GM18868 (cell line): ENCODE results near the gene RASGEF1B.

Experiments used
- ATAC-seq: cut with Tn5 transposase; IDR thresholded peaks from one replicate; pipeline ENCODE4 v1.9.1; 2021; ENCODE audit warnings: mild to moderate bottlenecking, moderate library complexity; ENCODE audit not compliant: unreplicated experiment

The RASGEF1B gene

DNA sequence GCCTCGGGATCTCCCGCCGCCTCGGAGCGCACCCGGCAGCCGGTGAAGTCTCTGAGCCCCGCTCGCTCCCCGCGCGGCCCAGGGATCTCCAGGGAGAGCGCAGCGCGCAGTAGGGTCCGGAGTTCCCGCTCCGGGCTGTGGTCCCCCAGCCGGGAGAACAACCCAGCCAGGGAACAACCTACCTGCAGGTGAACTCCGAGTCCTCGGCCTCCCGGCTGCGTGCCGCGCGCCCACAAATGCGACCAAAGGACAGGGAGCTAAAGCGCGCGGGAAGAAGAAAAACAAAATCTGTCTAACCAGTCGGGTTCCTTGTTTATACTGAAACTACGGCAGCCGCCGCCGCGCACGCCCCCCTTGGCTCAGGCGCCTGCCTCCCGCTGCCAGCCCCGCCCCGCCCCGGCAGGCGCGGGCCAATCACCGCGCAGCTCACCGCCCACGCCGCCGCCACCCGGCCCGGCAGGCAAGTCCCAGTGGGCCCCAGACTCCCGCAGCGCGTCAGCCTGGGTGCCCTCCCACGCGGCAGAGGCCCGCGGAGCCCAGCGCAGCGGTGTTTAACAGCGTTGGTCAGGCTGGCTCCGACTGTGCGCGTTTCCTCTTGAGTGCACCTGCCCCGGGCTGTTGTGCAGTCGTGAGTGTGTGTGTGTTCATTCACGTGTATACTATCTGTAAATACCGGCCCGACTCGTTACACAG lies at the start of gene RASGEF1B:
Gene RASGEF1B (minus strand): TSS at position 320 of the 693 bp plus-strand sequence. CDS start 12,399 bp downstream, outside the sequence.
- peak; percentile 95 for ATAC-seq

DNA sequence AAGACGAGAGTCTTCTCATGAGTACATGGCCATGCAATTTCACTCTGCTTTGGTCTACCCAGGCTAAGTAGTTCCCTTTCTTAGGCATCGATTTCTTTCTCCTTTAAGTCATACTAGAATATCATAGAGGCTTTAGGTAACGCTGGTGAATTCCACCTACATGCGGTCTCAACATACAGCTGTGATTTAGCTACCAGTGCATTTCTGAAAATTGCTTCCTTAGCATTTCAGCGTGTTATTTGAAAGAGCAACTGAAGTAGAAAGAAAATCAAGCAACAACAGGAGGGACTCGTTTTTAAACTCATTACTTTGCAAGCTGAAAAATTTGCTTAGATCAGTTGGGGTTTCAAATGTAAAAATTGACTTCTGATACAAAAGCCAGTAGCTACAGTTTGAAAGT lies 48.1 kb upstream of the RASGEF1B start:
- no peak for ATAC-seq

DNA sequence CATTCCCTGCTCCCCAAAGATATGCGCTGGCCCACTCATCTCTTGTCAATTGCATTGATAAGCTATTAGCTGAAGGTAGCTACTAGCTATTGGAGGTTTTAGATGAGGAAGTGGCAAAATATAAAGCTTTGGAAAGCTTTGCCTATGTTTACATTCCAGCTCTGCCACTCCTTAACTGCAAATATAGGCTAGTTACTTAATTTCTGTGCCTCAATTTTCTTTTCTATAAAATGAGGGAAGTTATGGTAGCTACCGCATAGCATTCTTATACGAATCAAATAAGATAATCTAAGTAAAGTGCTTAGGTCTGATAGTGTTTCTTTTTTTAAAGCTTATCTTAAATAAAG lies 47.7 kb upstream of the RASGEF1B start:
- no peak for ATAC-seq

DNA sequence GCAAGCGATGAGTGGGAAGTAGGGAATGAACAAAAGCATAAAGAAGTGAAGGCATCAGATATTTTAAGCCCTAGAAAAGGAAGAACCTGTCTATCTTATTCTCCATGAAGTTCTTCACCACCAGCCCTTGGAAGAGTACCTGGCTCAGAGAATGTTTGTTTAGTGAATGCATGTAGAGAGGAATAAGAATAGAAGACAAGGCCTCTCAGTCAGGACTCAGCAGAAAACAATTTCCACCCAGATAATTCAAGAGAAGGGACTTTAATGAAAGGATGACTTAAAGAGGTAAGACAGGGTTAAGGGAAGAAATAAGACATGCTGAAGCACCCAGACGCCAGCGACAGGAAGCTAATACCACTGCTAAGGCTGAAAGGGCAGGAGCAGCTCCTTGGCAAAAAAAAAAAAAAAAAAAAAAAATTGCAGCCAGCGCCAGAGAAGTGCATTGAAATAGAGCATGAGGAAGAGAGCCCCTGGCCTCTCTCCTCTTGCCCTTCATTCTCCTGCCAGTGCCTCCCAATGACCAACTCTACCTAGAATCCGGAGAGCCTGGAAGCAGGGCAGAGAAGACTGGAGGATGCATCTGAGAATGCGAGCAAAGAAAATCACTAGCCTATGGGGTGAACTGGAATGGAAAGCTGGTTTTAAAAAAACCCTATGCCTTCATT lies 47.2 kb upstream of the RASGEF1B start:
- no peak for ATAC-seq

DNA sequence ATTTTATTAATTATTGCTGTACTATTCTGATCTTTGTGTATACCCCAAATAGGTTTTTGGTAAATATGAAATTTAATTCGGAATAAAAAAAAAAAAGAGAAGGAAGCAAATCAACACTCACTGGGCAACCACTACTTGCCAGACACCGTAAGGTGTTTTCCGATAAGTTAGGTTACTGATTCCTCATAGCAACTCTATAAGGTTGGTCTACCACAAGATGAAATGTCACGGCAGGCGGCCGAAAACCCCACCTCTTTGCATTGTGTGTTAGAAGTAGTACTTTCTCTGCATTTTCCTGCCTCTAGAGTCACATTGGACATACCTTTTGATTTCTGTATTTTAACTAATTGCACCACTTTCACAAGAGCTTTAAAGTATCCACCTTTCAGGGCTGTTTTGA lies 44.5 kb upstream of the RASGEF1B start:
- ATAC-seq: peak; percentile 86

DNA sequence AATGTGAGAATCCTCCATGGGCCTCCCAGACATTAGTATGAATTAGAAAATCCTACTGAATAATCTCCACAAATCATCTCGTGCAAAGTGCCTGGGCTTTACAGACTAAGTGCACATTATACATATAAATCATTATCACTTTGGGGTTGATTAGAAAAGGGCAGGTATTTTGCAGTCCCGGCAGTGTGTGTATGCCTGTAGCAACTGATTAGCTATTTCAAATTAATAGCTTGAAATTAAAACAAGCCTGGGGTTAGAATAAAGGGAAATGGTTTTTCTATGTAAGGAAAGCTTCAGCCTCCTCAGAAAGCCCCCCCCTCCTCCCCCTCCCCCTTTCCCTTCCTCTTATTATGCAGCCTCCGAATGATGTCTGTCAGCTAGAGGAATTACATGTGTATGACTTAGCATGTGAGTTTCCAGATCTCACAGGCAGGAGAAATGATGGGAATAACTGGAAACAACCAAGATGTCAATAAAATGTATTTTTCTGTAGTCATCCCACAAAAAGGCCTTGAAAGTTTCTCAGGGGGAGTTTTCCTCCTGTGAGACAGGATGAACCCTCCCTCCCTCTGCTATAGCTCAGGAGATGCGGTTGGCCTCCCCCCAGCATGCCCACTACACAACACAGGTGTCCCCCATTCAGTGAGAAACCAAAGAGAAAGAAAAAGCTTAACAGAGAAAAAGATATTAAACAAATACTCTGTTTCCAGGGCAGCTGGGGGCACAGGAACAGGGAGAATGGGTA lies 41.2 kb upstream of the RASGEF1B start:
- ATAC-seq: no peak

DNA sequence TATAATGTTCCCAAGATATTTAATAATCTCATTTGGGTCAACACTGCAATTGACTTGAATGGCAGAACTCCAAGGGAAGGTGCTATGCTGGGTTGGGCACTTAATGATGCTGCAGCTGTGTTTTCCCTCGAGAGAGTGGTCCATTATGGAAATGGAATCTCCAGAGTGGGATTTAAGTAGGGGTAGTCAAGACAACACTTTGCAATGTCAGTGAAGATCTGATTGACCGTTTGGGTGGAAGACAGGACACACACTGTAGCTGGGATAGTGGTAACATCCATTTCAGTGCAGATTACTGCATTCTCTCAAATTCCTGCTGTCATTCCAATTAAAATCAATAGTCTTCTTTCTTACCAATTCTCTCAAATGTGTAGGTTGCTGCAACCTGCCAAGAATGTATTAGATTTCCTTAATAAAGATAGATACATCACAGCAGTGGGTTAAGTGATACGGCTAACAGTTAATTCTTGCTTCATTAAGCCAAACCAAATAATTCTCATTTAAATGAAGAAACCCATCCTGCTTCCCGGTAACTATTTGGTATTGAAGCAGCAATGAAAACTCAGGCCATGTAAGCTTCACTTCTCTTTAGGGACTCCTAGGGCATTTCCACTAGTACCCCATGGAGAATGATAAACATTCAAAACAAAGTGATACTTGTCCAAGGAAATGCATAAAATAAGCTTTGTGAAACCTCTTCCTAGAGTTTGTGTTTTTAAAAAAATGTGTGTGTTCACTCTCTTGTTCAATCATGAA lies 40.5 kb upstream of the RASGEF1B start:
- no peak for ATAC-seq

DNA sequence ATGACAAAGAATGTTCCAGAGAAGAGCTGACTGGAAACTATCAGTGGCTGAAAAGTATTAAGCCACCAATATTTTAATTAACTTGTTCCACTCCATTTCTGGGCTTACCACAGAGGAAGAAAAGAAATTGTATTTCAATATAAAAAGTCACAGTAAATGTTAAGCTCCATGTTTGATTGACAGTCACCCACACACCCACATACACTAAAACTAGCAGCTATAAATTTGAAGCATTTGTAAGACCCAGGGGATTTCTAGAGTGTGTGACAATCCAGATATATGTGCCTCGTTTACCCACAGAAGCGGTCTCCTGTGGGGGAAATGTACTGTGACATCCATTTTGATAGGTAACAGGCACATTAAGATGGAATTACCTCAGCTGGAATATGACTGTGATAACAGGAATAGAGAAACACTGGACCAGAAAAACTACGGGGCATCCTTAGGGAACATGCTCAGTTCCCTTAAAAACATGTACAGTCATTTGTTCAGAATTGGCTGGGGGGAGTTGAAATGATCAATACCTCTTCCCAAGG lies 39.0 kb upstream of the RASGEF1B start:
- no peak for ATAC-seq

DNA sequence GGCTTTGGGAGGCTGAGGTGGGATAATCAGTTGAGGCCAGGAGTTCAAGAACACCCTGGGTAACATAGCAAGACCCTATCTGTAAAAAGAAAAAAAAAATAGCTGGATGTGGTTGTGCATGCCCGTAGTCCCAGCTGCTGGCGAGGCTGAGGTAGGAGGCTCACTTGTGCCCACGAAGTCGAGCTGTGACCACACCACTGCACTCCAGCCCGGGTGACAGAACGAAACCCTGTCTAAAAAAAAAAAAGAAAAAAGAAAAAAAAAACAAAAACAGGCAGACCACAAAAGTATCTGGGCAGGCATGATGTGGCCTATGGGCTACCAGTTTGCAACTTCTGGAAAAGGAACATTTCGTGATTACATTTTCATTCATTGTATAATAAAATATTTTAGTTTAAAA lies 38.1 kb upstream of the RASGEF1B start:
- ATAC-seq: no peak

DNA sequence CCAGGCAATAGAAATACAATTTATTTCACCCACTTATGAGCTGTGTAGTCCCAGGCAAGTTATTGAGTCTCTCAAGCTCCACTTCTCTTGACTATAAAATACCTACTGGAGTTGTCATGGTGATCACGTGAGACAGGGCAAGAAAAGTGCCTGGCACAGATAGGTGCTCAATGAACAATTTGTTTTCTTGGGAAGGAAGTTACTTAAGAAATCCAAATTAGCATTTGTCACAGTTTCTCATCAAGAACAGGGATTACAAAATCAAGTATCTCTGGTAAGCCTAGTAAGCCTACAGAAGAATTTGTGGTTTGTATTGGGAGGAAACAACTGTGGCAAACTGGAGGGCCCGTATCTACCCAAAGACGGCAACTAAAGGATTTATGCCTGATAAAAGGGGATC lies 37.5 kb upstream of the RASGEF1B start:
- ATAC-seq: no peak

DNA sequence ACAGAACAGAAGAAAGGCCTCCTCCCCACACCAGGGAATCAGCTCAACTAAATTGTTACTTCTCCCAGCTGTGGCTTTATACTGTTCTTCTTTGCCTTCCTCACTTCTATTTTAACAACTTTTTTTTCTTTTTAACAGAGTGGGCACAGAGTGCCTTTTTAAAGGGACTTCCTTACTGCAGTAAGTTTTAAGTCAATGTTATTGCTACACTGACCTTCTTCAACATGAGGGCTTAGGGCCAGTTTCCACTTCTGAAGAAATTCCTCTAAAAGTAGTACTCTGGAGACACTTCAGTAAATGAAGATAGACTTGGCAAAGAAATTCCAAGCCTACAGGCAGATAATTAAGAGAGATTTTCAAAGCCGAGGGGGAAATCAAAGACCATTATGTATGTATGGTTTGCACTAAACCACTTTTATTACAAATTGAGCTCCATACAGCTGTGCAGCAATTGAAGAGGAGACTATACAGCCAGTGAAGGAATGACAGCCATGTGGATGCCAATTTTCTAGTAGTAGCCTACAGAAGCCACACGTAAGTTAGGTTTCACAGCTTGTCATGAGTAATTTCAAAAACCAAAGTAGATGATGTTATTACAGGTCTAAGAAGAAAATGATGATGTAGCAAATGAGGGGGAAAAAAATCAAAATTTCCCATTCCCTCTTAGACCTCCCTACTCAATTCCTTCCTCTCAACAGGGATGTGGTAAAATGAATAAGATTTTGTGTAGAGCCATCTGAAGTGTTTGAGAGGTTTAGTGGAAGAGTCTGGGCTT lies 36.9 kb upstream of the RASGEF1B start:
- ATAC-seq: no peak

DNA sequence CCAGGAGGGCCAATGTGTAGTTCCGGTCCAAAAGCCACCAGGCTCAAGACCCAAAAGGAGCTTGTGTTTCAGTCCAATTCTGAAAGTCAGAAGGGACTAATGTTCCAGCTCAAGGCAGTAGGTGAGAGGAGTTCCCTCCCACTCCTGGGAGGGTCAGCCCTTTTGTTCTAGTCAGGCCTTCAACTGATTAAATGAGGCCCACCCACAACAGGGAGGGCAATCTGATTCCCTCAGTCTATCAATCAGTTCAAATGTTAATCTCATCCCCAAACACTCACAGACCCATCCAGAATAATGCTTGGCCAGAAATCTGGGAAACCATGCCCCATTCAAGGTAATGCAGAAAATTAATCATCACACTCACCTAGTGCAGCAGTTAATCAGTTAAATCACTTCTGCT lies 35.8 kb upstream of the RASGEF1B start:
- ATAC-seq: no peak

DNA sequence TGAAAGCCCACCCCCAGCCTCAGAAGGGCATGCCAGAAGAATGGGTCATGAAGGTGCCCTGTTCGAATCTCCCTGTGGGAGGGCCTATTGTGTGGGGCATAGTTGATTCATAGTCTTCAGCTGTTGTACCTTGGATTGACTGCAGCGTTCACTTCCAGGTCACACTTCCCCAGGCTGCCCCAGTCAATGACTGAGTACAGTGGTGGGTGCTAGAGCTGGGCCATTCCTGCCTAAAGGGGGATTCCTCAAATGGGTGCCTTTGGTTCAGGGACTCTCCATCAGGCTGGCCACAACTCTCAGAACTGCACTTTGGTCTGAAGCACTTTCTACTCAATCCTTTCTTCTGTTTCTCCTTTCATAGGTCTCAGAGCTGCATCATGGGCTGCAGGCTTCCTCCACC lies 35.0 kb upstream of the RASGEF1B start:
- ATAC-seq: peak; percentile 74

DNA sequence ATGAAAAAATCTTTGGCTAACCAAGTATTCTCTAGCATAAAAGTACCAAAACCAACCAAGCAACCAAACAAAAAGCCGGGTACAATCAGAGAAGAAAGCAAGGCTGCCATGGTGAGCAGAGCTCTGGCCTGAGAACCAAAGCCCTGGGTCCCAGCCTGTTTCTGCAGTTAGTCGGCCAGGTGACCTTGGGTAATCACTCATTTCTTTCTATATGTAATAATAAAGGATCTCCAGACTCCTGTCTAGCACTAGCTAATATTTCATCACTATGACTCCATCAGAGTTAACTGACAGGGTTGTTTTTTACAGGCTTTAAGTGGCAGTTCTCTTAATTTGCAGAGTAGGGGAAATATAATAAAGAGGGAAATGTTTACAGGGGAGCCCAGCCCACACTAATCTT lies 34.0 kb upstream of the RASGEF1B start:
- no peak for ATAC-seq

DNA sequence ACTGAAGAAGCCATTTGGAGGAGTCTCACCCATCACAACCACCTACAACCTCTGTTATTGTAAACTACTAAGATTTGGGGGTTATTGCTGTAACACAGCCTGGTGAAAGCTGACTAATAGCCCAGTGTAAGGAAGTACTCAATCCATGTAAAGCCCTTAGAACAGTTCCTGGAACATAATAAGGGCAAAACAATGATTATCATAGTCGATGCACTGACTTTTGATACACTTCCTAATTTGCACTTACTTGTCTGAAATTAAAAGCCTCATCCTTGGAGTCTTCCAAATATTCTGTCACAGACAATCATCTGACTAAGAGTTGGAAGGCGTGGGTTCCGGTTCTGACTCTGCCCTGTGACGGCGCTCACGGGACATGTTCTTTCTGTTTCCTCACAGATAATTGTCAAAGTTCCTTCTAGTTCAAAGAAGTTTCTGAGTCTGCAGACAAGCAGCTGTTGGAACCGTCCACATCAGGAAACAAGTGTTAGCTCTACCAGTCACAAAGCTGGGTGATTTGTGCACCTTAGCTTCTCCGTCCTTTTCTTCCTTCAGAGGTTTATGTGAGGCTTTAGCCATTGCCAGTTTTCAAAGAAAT lies 33.4 kb upstream of the RASGEF1B start:
- ATAC-seq: peak; percentile 53

DNA sequence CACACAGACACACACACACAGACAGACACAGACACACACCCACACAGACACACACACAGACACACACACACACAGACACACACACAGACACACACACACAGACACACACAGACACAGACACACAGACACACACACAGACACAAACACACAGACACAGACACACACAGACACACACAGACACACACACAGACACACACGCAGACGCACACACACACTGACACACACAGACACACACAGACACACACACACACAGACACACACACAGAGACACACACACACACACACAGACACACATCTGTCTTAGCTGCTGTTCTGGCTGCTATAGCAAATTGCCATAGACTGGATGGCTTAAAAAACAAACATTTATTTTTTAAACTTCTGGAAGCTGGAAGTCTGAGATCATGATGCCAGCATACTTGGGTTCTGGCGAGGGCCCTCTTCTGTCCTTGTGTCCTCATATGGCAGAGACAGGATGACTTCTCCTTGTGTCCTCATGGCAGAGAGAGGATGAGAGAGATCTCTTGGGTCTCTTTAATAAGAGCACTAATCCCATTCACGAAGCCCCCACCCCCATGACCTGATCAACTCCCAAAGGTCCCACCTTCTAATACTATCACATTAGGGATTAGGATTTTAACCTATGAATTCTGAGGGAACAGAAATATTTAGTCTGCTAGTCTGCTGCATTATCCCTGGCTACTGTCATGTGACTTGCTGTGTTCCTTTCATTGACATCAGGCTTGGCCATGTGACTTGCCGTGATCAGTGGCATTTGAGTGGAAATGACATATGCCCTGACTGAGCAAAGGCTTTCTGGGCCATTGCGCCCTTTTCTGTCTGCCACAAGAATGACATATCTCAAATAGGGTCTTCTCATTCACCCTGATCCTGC lies 32.7 kb upstream of the RASGEF1B start:
- no peak for ATAC-seq

DNA sequence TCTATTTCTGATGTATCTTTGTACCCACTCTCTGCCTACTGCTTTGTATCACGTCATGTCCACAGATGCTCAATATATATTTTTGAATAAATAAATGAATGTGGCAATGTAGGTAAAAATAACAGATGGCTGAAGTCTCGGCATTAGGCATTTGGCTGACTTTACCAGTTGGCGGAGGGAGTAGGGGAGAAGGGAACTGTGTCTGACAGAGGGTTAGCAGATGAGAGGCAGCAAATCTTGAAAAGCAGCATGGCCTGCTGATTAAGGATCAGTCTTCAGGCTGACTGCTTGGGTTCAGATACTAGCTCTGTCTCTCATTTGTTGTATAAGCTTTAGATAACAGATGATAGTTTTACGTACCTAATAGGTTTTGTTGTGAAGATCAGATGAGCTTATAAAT lies 31.9 kb upstream of the RASGEF1B start:
- ATAC-seq: no peak

DNA sequence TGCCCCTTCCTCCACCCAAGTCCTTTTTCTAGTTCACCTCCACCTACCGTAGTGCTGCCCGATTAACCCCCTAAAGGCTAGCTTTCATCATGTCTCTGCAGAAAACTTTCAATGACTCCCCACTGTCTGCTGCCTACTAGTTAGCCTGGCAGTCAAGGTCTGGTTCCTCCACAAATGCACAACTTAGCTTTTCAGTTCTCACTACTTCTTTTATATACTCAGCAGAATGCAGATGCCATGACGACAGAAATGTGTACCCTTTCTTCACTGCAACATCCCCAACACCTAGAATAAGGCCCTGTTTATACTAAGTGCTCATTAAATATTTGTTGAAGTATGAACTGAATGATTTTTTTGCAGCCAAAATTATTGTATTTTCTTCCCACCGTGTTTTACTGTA lies 30.9 kb upstream of the RASGEF1B start:
- no peak for ATAC-seq

DNA sequence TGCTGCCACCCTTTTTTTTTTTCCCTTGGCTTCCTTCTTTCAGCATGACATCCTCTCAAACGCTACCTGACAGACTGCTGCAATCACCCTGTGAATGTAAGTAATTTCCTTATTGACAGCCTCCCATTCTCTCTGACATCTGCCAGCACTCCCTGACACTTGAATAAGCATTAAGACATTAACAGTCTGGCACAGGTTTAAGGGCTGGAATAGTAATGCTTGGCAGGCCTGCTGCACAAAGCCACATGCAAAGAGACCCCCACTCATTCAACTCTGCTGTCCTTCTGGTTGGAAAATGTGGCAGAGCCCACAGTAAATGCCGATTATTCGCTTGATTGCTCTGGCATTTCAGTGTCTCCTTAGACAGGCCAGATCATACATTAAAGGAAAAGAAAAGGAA lies 28.1 kb upstream of the RASGEF1B start:
- no peak for ATAC-seq
